Astrocyte (in vitro differentiated cells and primary cell): Measurements from ENCODE around the gene UBAC1.

Experiments
- EZH2 ChIP-seq: IDR thresholded peaks from 2 replicates; pipeline ENCODE4 v1.6.1; 2012; ENCODE audit warnings: mild to moderate bottlenecking, low read length, inconsistent platforms; ENCODE audit not compliant: insufficient read depth
- TF ChIP-seq, protein P1 (sequence below): IDR thresholded peaks from 2 replicates; pipeline ENCODE4 v1.5.1; 2011; ENCODE audit warnings: low read depth, mild to moderate bottlenecking, inconsistent platforms, low read length, moderate library complexity; ENCODE audit not compliant: insufficient read depth

DNA sequence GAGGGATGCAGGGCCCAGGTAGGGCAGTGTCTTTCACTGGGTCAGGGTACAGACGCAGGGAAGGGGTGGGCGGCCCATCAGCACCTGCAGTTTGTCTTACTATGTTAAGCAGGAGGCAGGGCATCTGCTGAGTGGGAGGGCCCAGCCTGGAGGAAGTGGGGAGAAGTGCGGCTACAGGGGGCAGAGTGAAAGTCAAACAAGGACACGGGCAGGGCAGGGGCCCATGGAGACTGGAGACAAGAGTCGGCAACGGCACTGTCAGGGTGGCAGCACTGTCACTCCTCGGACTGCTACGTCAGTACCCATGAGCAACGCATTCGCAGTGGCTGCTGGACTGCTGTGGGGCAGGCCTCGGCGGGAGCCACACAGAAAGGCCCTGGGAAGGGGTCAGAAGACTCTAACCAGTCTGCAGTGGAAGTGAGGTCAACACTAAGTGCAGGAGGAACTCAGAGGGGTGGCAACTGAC is 73.6 kb downstream of the UBAC1 start:
- TF ChIP-seq, protein P1, sequence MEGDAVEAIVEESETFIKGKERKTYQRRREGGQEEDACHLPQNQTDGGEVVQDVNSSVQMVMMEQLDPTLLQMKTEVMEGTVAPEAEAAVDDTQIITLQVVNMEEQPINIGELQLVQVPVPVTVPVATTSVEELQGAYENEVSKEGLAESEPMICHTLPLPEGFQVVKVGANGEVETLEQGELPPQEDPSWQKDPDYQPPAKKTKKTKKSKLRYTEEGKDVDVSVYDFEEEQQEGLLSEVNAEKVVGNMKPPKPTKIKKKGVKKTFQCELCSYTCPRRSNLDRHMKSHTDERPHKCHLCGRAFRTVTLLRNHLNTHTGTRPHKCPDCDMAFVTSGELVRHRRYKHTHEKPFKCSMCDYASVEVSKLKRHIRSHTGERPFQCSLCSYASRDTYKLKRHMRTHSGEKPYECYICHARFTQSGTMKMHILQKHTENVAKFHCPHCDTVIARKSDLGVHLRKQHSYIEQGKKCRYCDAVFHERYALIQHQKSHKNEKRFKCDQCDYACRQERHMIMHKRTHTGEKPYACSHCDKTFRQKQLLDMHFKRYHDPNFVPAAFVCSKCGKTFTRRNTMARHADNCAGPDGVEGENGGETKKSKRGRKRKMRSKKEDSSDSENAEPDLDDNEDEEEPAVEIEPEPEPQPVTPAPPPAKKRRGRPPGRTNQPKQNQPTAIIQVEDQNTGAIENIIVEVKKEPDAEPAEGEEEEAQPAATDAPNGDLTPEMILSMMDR = no peak
- no peak for TF ChIP-seq EZH2
